Measurements from ENCODE around the gene MFRP.

Gene MFRP

GRCh38 chr11:119356349-119357031, 10.0 kb upstream of the MFRP start:
- peak; percentile 79 to 84 for DNase-seq

- DNase-seq = no peak
Measured at GRCh38 chr11:119355091-119355843, 8.8 kb upstream of the MFRP start.

GRCh38 chr11:119352857-119353260, 6.4 kb upstream of the MFRP start:
- DNase-seq = no peak

GRCh38 chr11:119351232-119351631, 4.7 kb upstream of the MFRP start:
- no peak for DNase-seq

- DNase-seq = no peak
Measured at GRCh38 chr11:119350302-119350701, 3.8 kb upstream of the MFRP start.

GRCh38 chr11:119347940-119348605, 1.6 kb upstream of the MFRP start:
- DNase-seq = no peak

GRCh38 chr11:119347242-119347641, 737 bp upstream of the MFRP start:
- DNase-seq = no peak

- DNase-seq = no peak
Measured at GRCh38 chr11:119345685-119346084, 820 bp downstream of the MFRP start.

GRCh38 chr11:119344291-119345010, 2.1 kb downstream of the MFRP start:
- no peak for DNase-seq

GRCh38 chr11:119343726-119344125, 2.8 kb downstream of the MFRP start:
- no peak for DNase-seq

- no peak for DNase-seq
Measured at GRCh38 chr11:119342362-119343130, 4.0 kb downstream of the MFRP start.

GRCh38 chr11:119342023-119342300, 4.5 kb downstream of the MFRP start:
- DNase-seq = no peak

GRCh38 chr11:119341222-119342022, 5.1 kb downstream of the MFRP start:
- peak in 1 of 2 experiments; percentile 19 for DNase-seq

- peak in 1 of 2 experiments; percentile 18 for DNase-seq
Measured at GRCh38 chr11:119340335-119341221, 5.9 kb downstream of the MFRP start, which contains the start of gene C1QTNF5. C1QTNF5 (minus strand) TSS chr11:119340883; CDS start chr11:119340397, 486 bp downstream.

- DNase-seq = peak in 1 of 2 experiments; percentile 65
Measured at GRCh38 chr11:119339589-119340334, 6.7 kb downstream of the MFRP start.

- DNase-seq = peak in 1 of 2 experiments; percentile 26
Measured at GRCh38 chr11:119338965-119339588, 7.4 kb downstream of the MFRP start.

- peak; percentile 81 to 86 for DNase-seq
Measured at GRCh38 chr11:119338318-119338890, 8.1 kb downstream of the MFRP start.

GRCh38 chr11:119337581-119338317, 8.8 kb downstream of the MFRP start:
- no peak for DNase-seq
